ENCODE data around the gene UMAD1. TPM values are rescaled to one million over a fixed set of nuclear protein-coding genes. Genes with fewer than 3 reads are reported as not detected.
"Not testable (repeated sequence)": the region's sequence is repeated elsewhere in the genome, so short reads cannot be mapped to it uniquely, and the experiment has no call there.

The UMAD1 gene
- polyA plus RNA-seq, 6 donors from 2014 or later, result 23.1 to 33.9 (median 30.1) TPM

GRCh38 chr7:7662527-7662926, 22.0 kb downstream of the UMAD1 start:
- Mint-ChIP-seq H3K36me3 (peaks cover 11 to 14% of the 10 kb centered on the region in 2 donors), H3K27me3 (no peaks in the 10 kb centered on the region), H3K27ac (no peak overlapping the region), H3K4me3 (no peak overlapping the region), H3K9me3 (peaks cover 7 to 25% (median 19%) of the 10 kb centered on the region in 7 donors), H3K4me1 (peaks cover 30 to 59% (median 31%) of the 10 kb centered on the region in 3 donors)
- DNase-seq (no peak), ATAC-seq (ENCODE audit: low read depth in 2 of 2) (no peak)

- H3K36me3 Mint-ChIP-seq, result peaks cover 5 to 6% of the 10 kb centered on the region in 2 donors
- H3K4me1 Mint-ChIP-seq, result peaks cover 25 to 45% (median 28%) of the 10 kb centered on the region in 3 donors
- peak overlapping the region in 2 of 6 donors; percentile 0 to 81 for H3K27ac Mint-ChIP-seq
- H3K9me3 Mint-ChIP-seq, result peaks cover 4 to 9% (median 8%) of the 10 kb centered on the region in 7 donors
- DNase-seq (no peak), ATAC-seq (ENCODE audit: low read depth in 2 of 2) (no peak)
- H3K4me3 Mint-ChIP-seq, result no peak overlapping the region
- H3K27me3 Mint-ChIP-seq, result no peaks in the 10 kb centered on the region
Measured at GRCh38 chr7:7664291-7664690, 23.7 kb downstream of the UMAD1 start.

GRCh38 chr7:7665031-7665430, 24.5 kb downstream of the UMAD1 start:
- no peak for ATAC-seq (ENCODE audit: low read depth in 2 of 2)
- Mint-ChIP-seq H3K4me3 (no peak overlapping the region), H3K4me1 (peaks cover 21 to 37% (median 26%) of the 10 kb centered on the region in 3 donors), H3K9me3 (peaks cover 0 to 3% (median under 1%) of the 10 kb centered on the region in 7 donors), H3K27ac (peak overlapping the region in 1 of 6 donors; percentile 61), H3K27me3 (no peaks in the 10 kb centered on the region), H3K36me3 (no peaks in the 10 kb centered on the region)
- DNase-seq, result no peak

- ATAC-seq (ENCODE audit: low read depth in 2 of 2) (no peak), DNase-seq (no peak)
- Mint-ChIP-seq H3K4me3 (no peak overlapping the region), H3K4me1 (peaks cover 25 to 37% (median 29%) of the 10 kb centered on the region in 3 donors), H3K9me3 (peaks cover 0 to 2% (median 0%) of the 10 kb centered on the region in 7 donors), H3K36me3 (no peaks in the 10 kb centered on the region), H3K27me3 (no peaks in the 10 kb centered on the region), H3K27ac (no peak overlapping the region)
Measured at GRCh38 chr7:7667187-7667586, 26.6 kb downstream of the UMAD1 start.

- ATAC-seq (ENCODE audit: low read depth in 2 of 2), result no peak
- H3K4me1 Mint-ChIP-seq, result peaks cover 30 to 39% (median 30%) of the 10 kb centered on the region in 3 donors
- DNase-seq, result no peak
Measured at GRCh38 chr7:7668706-7669105, 28.2 kb downstream of the UMAD1 start.

GRCh38 chr7:7670490-7670889, 29.9 kb downstream of the UMAD1 start:
- no peaks in the 10 kb centered on the region for H3K27me3 Mint-ChIP-seq
- peaks cover 0 to 2% (median 0%) of the 10 kb centered on the region in 7 donors for H3K9me3 Mint-ChIP-seq
- H3K4me3 Mint-ChIP-seq, result peak overlapping the region in 1 of 8 donors; percentile 11
- no peak for DNase-seq
- H3K27ac Mint-ChIP-seq, result peak overlapping the region in 1 of 6 donors; percentile 30
- ATAC-seq (ENCODE audit: low read depth in 2 of 2), result no peak
- peaks cover 4 to 13% of the 10 kb centered on the region in 2 donors for H3K36me3 Mint-ChIP-seq
- H3K4me1 Mint-ChIP-seq, result peaks cover 22 to 28% (median 27%) of the 10 kb centered on the region in 3 donors

More at GRCh38 chr7:7668706-7669105, 28.2 kb downstream of the UMAD1 start:
- Mint-ChIP-seq H3K4me3 (peak overlapping the region in 1 of 8 donors; percentile 7), H3K9me3 (peaks cover 0 to 2% (median 0%) of the 10 kb centered on the region in 7 donors), H3K36me3 (peaks cover 2 to 4% of the 10 kb centered on the region in 2 donors), H3K27ac (no peak overlapping the region), H3K27me3 (no peaks in the 10 kb centered on the region)

GRCh38 chr7:7671361-7671760, 30.8 kb downstream of the UMAD1 start:
- no peak for ATAC-seq (ENCODE audit: low read depth in 2 of 2)

GRCh38 chr7:7672545-7673239, 32.1 kb downstream of the UMAD1 start:
- peaks cover 24 to 33% (median 27%) of the 10 kb centered on the region in 3 donors for H3K4me1 Mint-ChIP-seq
- ATAC-seq (ENCODE audit: low read depth in 2 of 2) (no peak), DNase-seq (no peak)
- H3K4me3 Mint-ChIP-seq, result no peak overlapping the region
- peaks cover 0 to 6% (median under 1%) of the 10 kb centered on the region in 7 donors for H3K9me3 Mint-ChIP-seq
- no peaks in the 10 kb centered on the region for H3K27me3 Mint-ChIP-seq
- peak overlapping the region in 5 of 6 donors; percentile 18 to 80 (median 27) for H3K27ac Mint-ChIP-seq
- peaks cover 16 to 30% of the 10 kb centered on the region in 2 donors for H3K36me3 Mint-ChIP-seq

More at GRCh38 chr7:7671361-7671760, 30.8 kb downstream of the UMAD1 start:
- Mint-ChIP-seq H3K9me3 (peaks cover 0 to 2% (median 0%) of the 10 kb centered on the region in 7 donors), H3K4me3 (no peak overlapping the region), H3K4me1 (peaks cover 24 to 35% (median 24%) of the 10 kb centered on the region in 3 donors), H3K27me3 (no peaks in the 10 kb centered on the region), H3K27ac (peak overlapping the region in 4 of 6 donors; percentile 0 to 86 (median 64)), H3K36me3 (peaks cover 11 to 22% of the 10 kb centered on the region in 2 donors)
- DNase-seq, result no peak

- Mint-ChIP-seq H3K27me3 (no peaks in the 10 kb centered on the region), H3K27ac (no peak overlapping the region), H3K36me3 (peaks cover 16 to 30% of the 10 kb centered on the region in 2 donors), H3K4me1 (peaks cover 24 to 31% (median 27%) of the 10 kb centered on the region in 3 donors), H3K9me3 (peaks cover 0 to 11% (median 5%) of the 10 kb centered on the region in 7 donors), H3K4me3 (no peak overlapping the region)
- ATAC-seq (ENCODE audit: low read depth in 2 of 2) (no peak), DNase-seq (no peak)
Measured at GRCh38 chr7:7673240-7673550, 32.6 kb downstream of the UMAD1 start.

GRCh38 chr7:7675686-7676085, 35.1 kb downstream of the UMAD1 start:
- peak overlapping the region in 4 of 6 donors; percentile 36 to 75 (median 68) for H3K27ac Mint-ChIP-seq
- peaks cover 16 to 30% of the 10 kb centered on the region in 2 donors for H3K36me3 Mint-ChIP-seq
- H3K4me1 Mint-ChIP-seq, result peaks cover 31 to 35% (median 35%) of the 10 kb centered on the region in 3 donors
- DNase-seq, result no peak
- no peak for ATAC-seq (ENCODE audit: low read depth in 2 of 2)
- no peak overlapping the region for H3K4me3 Mint-ChIP-seq
- peaks cover 0 to 11% (median 5%) of the 10 kb centered on the region in 7 donors for H3K9me3 Mint-ChIP-seq
- no peaks in the 10 kb centered on the region for H3K27me3 Mint-ChIP-seq

- H3K4me3 Mint-ChIP-seq; ATAC-seq (ENCODE audit: low read depth in 2 of 2); H3K27me3 Mint-ChIP-seq; DNase-seq: not testable (repeated sequence)
- peaks cover 0 to 11% (median 5%) of the 10 kb centered on the region in 7 donors for H3K9me3 Mint-ChIP-seq
- H3K4me1 Mint-ChIP-seq, result peaks cover 18 to 33% (median 30%) of the 10 kb centered on the region in 3 donors
- H3K27ac Mint-ChIP-seq, result peak overlapping the region in 2 of 6 donors; percentile 12 to 40
- H3K36me3 Mint-ChIP-seq, result peaks cover 12 to 21% of the 10 kb centered on the region in 2 donors
Measured at GRCh38 chr7:7679640-7680039, 39.1 kb downstream of the UMAD1 start.

GRCh38 chr7:7681191-7681935, 40.8 kb downstream of the UMAD1 start:
- H3K4me1 Mint-ChIP-seq, result peaks cover 14 to 34% (median 20%) of the 10 kb centered on the region in 3 donors
- peaks cover 0 to 11% (median 5%) of the 10 kb centered on the region in 7 donors for H3K9me3 Mint-ChIP-seq
- H3K27me3 Mint-ChIP-seq, result no peaks in the 10 kb centered on the region
- DNase-seq (peak; percentile 41), ATAC-seq (ENCODE audit: low read depth in 2 of 2) (peak; percentile 89 to 90)
- peak overlapping the region in 5 of 6 donors; percentile 60 to 78 (median 64) for H3K27ac Mint-ChIP-seq
- no peak overlapping the region for H3K4me3 Mint-ChIP-seq
- H3K36me3 Mint-ChIP-seq, result peaks cover 5 to 8% of the 10 kb centered on the region in 2 donors

- peaks cover 0 to 11% (median 5%) of the 10 kb centered on the region in 7 donors for H3K9me3 Mint-ChIP-seq
- H3K4me3 Mint-ChIP-seq, result no peak overlapping the region
- no peak for ATAC-seq (ENCODE audit: low read depth in 2 of 2)
- peaks cover 5 to 7% of the 10 kb centered on the region in 2 donors for H3K36me3 Mint-ChIP-seq
- no peaks in the 10 kb centered on the region for H3K27me3 Mint-ChIP-seq
- H3K4me1 Mint-ChIP-seq, result peaks cover 20 to 39% (median 20%) of the 10 kb centered on the region in 3 donors
- peak overlapping the region in 1 of 6 donors; percentile 78 for H3K27ac Mint-ChIP-seq
- DNase-seq, result no peak
Measured at GRCh38 chr7:7681936-7682329, 41.4 kb downstream of the UMAD1 start.
